Transverse colon (tissue), 4 donors: ENCODE data around the gene ZNF506.

Experiments
- EP300 ChIP-seq: sonication (generic); formaldehyde crosslinking; IDR thresholded peaks from one replicate; pipeline ENCODE4 v1.6.1; 2017; ENCODE audit warnings: antibody characterized with exemption, low read depth
- POLR2A ChIP-seq: fragments of 450-650 bp; IDR thresholded peaks from one replicate; pipeline ENCODE4 v1.6.1; 2016; ENCODE audit warnings: antibody characterized with exemption, mild to moderate bottlenecking, moderate library complexity
- POLR2AphosphoS5 ChIP-seq, 3 donors: sonication (generic); formaldehyde crosslinking; IDR thresholded peaks; one replicate each; pipeline ENCODE4 v1.6.1; 2016; ENCODE audit warnings: antibody characterized with exemption in 3 of 3
- TF ChIP-seq, protein P1 (sequence below), 5 experiments: fragments of 200-600 bp in 3 of 5; fragments of 450-650 bp in 2 of 5; sonication (generic) in 3 of 5; IDR thresholded peaks; 1 replicate in 2 of 5; 2 replicates in 3 of 5; pipeline ENCODE4 v1.5.1; 2016 to 2017; ENCODE audit warnings: antibody characterized with exemption in 5 of 5, inconsistent platforms in 3 of 5, mild to moderate bottlenecking in 2 of 5, moderate library complexity in 1 of 5

DNA sequence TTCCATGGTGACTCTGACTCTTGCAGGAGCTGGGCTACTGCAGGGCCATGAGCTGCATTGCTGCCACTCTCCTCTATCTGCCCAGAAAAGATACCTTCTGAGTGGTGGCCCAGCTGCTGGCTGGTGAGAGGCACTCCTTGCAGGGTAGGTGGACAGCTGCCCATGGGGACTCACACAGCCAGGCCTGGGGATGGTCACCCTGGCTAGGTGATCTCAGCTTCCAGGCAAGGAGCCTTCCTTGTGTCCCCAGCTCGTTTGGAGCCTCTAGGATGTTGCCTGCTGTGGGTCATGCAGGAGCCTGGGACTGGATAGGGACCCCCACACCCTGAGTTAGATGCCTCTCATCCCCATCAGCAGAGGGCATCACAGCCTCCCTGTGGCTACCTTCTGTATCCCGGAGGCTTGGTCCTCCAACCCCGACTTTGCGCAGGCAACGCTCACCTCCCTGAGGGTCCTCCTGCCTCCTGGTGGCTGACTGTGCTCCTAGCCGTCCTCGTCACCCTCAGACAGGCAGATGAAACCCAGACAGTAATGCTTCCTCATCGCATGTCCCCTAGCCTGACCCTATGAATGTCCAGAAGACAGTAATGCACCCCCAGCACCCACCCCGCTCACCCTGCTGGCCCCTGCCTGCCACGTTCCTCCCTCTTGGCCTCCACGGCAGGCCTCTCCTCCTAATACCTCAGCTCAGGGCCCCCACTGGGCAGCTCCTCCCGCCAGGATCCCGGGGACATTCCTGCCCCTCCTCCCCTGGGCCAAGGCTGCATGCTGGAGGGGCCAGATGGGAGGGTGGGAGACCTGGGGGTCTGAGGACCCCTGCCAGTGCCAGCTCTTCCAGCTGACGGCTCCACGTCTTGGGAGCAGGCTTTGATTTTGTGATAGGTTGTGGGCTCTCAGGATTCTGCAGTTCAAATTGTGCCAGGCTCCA, 75.0 kb downstream of the ZNF506 start:
- TF ChIP-seq POLR2AphosphoS5 (IDR thresholded peaks at IDR 0.05) (no peak), EP300 (no peak), POLR2A (no peak)
- TF ChIP-seq, protein P1, sequence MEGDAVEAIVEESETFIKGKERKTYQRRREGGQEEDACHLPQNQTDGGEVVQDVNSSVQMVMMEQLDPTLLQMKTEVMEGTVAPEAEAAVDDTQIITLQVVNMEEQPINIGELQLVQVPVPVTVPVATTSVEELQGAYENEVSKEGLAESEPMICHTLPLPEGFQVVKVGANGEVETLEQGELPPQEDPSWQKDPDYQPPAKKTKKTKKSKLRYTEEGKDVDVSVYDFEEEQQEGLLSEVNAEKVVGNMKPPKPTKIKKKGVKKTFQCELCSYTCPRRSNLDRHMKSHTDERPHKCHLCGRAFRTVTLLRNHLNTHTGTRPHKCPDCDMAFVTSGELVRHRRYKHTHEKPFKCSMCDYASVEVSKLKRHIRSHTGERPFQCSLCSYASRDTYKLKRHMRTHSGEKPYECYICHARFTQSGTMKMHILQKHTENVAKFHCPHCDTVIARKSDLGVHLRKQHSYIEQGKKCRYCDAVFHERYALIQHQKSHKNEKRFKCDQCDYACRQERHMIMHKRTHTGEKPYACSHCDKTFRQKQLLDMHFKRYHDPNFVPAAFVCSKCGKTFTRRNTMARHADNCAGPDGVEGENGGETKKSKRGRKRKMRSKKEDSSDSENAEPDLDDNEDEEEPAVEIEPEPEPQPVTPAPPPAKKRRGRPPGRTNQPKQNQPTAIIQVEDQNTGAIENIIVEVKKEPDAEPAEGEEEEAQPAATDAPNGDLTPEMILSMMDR (IDR thresholded peaks at IDR 0.05), result no peak
